ENCODE results near the gene VWA8.
"Not testable (repeated sequence)": the region's sequence is repeated elsewhere in the genome, so short reads cannot be mapped to it uniquely, and the experiment has no call there.

The VWA8 gene

GRCh38 chr13:41851351-41851750 is 109.6 kb downstream of the VWA8 start:
- DNase-seq (ENCODE audit: low read depth in 2 of 2): no peak

GRCh38 chr13:41848435-41849255 is 112.3 kb downstream of the VWA8 start:
- no peak for DNase-seq (ENCODE audit: low read depth in 2 of 2)

GRCh38 chr13:41847216-41847615 is 113.7 kb downstream of the VWA8 start:
- no peak for DNase-seq (ENCODE audit: low read depth in 2 of 2)

GRCh38 chr13:41842036-41842620 is 118.8 kb downstream of the VWA8 start:
- DNase-seq (ENCODE audit: low read depth in 2 of 2): no peak

GRCh38 chr13:41837629-41838028 is 123.3 kb downstream of the VWA8 start:
- no peak for DNase-seq (ENCODE audit: low read depth in 2 of 2)

- no peak for DNase-seq (ENCODE audit: low read depth in 2 of 2)
Observed at GRCh38 chr13:41835871-41836270, 125.0 kb downstream of the VWA8 start.

GRCh38 chr13:41834697-41835096 is 126.2 kb downstream of the VWA8 start:
- DNase-seq (ENCODE audit: low read depth in 2 of 2): not testable (repeated sequence)

- DNase-seq (ENCODE audit: low read depth in 2 of 2): no peak
Observed at GRCh38 chr13:41833831-41834230, 127.1 kb downstream of the VWA8 start.

GRCh38 chr13:41833201-41833600 is 127.7 kb downstream of the VWA8 start:
- DNase-seq (ENCODE audit: low read depth in 2 of 2): no peak

GRCh38 chr13:41827507-41828213 is 133.2 kb downstream of the VWA8 start:
- DNase-seq (ENCODE audit: low read depth in 2 of 2): no peak

GRCh38 chr13:41825691-41826090 is 135.2 kb downstream of the VWA8 start:
- DNase-seq (ENCODE audit: low read depth in 2 of 2): no peak

- DNase-seq (ENCODE audit: low read depth in 2 of 2): no peak
Observed at GRCh38 chr13:41823476-41823875, 137.4 kb downstream of the VWA8 start.

- DNase-seq (ENCODE audit: low read depth in 2 of 2): no peak
Observed at GRCh38 chr13:41822560-41822959, 138.3 kb downstream of the VWA8 start.

- DNase-seq (ENCODE audit: low read depth in 2 of 2): no peak
Observed at GRCh38 chr13:41821238-41821594, 139.7 kb downstream of the VWA8 start.

- no peak for DNase-seq (ENCODE audit: low read depth in 2 of 2)
Observed at GRCh38 chr13:41820581-41821237, 140.2 kb downstream of the VWA8 start.

GRCh38 chr13:41816057-41816456 is 144.9 kb downstream of the VWA8 start:
- no peak for DNase-seq (ENCODE audit: low read depth in 2 of 2)

- DNase-seq (ENCODE audit: low read depth in 2 of 2): no peak
Observed at GRCh38 chr13:41813426-41813825, 147.5 kb downstream of the VWA8 start.

- DNase-seq (ENCODE audit: low read depth in 2 of 2): no peak
Observed at GRCh38 chr13:41812851-41813250, 148.1 kb downstream of the VWA8 start.

GRCh38 chr13:41812237-41812636 is 148.7 kb downstream of the VWA8 start:
- no peak for DNase-seq (ENCODE audit: low read depth in 2 of 2)

GRCh38 chr13:41811588-41812021 is 149.3 kb downstream of the VWA8 start:
- no peak for DNase-seq (ENCODE audit: low read depth in 2 of 2)

- DNase-seq (ENCODE audit: low read depth in 2 of 2): no peak
Observed at GRCh38 chr13:41809962-41810361, 150.9 kb downstream of the VWA8 start.

- DNase-seq (ENCODE audit: low read depth in 2 of 2): peak in 1 of 2 donors; percentile 10
Observed at GRCh38 chr13:41803445-41803735, 157.5 kb downstream of the VWA8 start.

Measured in stimulated activated CD4-positive, alpha-beta T cell treated with anti-CD3 and anti-CD28 coated beads, Interleukin-15, amount 100 ng/mL, for 48 hours (primary cell).